Measurements from ENCODE around the gene KLF9. TPM values are rescaled to one million over a fixed set of nuclear protein-coding genes. Genes with fewer than 3 reads are reported as not detected.
A peak's percentile ranks its signal among the peaks of the same experiment; 100 is the strongest.

KLF9 gene
- total RNA-seq (2014; rRNA removed; shearing (Covaris generic); ENCODE audit: low replicate concordance), result 0.04 TPM in 1 of 2 replicates, not detected in the other

DNA sequence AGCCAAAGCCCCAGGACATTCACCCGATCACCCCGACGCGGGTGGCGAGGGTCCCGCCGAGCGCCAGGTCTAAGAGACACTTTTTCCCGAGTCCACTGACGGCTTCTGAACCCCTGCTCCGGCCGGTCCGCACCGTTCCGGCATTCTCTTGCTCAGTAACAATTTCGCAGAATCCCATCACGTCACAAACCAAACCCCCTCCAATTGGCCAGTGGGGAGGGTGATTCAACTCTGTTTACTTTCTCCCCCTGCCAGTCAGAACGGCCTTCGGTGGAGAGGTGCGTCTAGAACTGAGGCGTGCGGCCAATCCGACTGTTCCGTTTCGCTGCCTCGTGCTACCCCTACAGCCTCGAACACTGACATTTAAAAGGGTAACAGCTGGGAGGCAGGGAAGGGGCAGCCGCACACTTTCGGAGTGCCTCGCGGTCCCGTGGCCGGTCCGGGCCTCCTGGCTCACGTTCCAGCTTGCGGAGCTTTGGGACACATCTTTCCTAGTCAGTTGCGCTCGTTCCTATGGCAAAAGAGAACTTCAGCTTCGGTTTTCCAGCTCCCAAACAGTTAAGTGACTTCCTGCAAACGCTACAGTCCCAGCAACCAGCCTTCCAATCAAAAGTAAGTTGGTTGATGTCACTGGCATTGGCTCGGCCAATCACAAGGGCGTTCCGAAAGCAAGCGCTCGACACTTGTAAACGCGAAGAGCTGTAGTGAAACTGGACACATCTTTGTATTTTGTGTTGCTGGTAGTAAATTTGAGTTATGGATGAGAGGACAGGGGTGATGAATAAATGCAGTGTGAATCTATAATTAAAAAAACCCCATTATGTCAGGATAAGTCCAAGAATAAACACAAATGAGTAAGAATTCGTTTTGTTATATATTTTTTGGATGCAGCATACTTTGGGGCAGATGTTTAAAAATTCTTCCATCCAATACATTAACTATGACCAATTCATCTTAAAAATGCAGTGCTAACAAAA, at the start of gene KLF9:
TSS of gene KLF9 (minus strand) at position 859 of the 977 bp plus-strand sequence. CDS start 1,294 bp downstream, outside the sequence.
- no peaks in the 10 kb centered on the region for H4K20me1 ChIP-seq (ENCODE audit: insufficient read depth, low read depth, low read length)
- peak within 1 kb of the TSS; percentile 48; the same call in 1 of the 2 replicates for H3K4me3 ChIP-seq (ENCODE audit: low read length)
- H3K36me3 ChIP-seq (ENCODE audit: insufficient read depth, low read length), result no peaks in the 10 kb centered on the region
- H3K4me2 ChIP-seq (ENCODE audit: low read depth, low read length, poor library complexity, severe bottlenecking), result peak within 1 kb of the TSS; percentile 38
- DNase-seq, result peak; percentile 80
- H3K9me3 ChIP-seq (ENCODE audit: low read length), result no peaks in the 10 kb centered on the region
- peak within 1 kb of the TSS; percentile 39 for H3K9ac ChIP-seq (ENCODE audit: low read length)
- H2AFZ ChIP-seq (ENCODE audit: low read length), result peak within 1 kb of the TSS; percentile 65; the same call in 1 of the 2 replicates
- no peaks in the 10 kb centered on the region for H3K79me2 ChIP-seq (ENCODE audit: low read length)
- H3K27ac ChIP-seq (ENCODE audit: low read length), result no peak within 1 kb of the TSS
- no peaks in the 10 kb centered on the region for H3K27me3 ChIP-seq (ENCODE audit: low read length)
- H3K4me1 ChIP-seq (ENCODE audit: low read length), result peaks cover 16% of the 10 kb centered on the region
- no peaks in the 10 kb centered on the region for H3K9me2 ChIP-seq (replicated peaks; ENCODE audit: insufficient read depth, low read length)

DNA sequence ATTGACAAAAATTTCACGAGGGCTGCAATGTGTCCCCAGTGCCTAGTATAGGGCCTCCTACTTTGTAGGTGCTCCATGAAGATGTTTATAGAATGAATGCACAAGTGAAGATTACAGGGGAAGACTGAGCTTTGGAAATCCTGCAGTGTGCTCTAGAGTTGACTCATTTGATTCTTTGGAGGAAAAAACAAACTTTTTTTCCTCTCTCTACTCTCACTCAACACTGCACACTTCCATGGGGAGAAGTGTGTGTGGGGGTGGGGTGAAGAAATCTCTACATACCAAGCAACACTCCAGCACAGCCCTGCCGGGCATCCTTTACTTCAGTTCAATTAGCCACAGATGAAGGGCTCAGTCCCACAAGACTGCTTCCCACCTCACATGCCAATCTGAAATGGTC, 49.4 kb upstream of the KLF9 start:
- Histone ChIP-seq H3K27ac (ENCODE audit: low read length) (no peak overlapping the region), H3K4me2 (ENCODE audit: low read depth, low read length, poor library complexity, severe bottlenecking) (no peak overlapping the region), H3K4me1 (ENCODE audit: low read length) (no peaks in the 10 kb centered on the region), H3K36me3 (ENCODE audit: insufficient read depth, low read length) (no peaks in the 10 kb centered on the region), H3K9me2 (replicated peaks; ENCODE audit: insufficient read depth, low read length) (no peaks in the 10 kb centered on the region), H4K20me1 (ENCODE audit: insufficient read depth, low read depth, low read length) (no peaks in the 10 kb centered on the region), H3K27me3 (ENCODE audit: low read length) (no peaks in the 10 kb centered on the region), H3K9ac (ENCODE audit: low read length) (no peak overlapping the region), H2AFZ (ENCODE audit: low read length) (no peak overlapping the region), H3K9me3 (ENCODE audit: low read length) (no peaks in the 10 kb centered on the region), H3K4me3 (ENCODE audit: low read length) (no peak overlapping the region), H3K79me2 (ENCODE audit: low read length) (no peaks in the 10 kb centered on the region)
- no peak for DNase-seq

GRCh38 chr9:70462300-70462699, 47.8 kb upstream of the KLF9 start:
- no peaks in the 10 kb centered on the region for H3K27me3 ChIP-seq (ENCODE audit: low read length)
- H3K9me2 ChIP-seq (replicated peaks; ENCODE audit: insufficient read depth, low read length), result no peaks in the 10 kb centered on the region
- no peak overlapping the region for H3K9ac ChIP-seq (ENCODE audit: low read length)
- H4K20me1 ChIP-seq (ENCODE audit: insufficient read depth, low read depth, low read length), result no peaks in the 10 kb centered on the region
- no peak for DNase-seq
- H3K79me2 ChIP-seq (ENCODE audit: low read length), result no peaks in the 10 kb centered on the region
- no peak overlapping the region for H3K4me3 ChIP-seq (ENCODE audit: low read length)
- H2AFZ ChIP-seq (ENCODE audit: low read length), result no peak overlapping the region
- no peaks in the 10 kb centered on the region for H3K9me3 ChIP-seq (ENCODE audit: low read length)
- no peaks in the 10 kb centered on the region for H3K4me1 ChIP-seq (ENCODE audit: low read length)
- H3K27ac ChIP-seq (ENCODE audit: low read length), result no peak overlapping the region
- H3K4me2 ChIP-seq (ENCODE audit: low read depth, low read length, poor library complexity, severe bottlenecking), result no peak overlapping the region
- no peaks in the 10 kb centered on the region for H3K36me3 ChIP-seq (ENCODE audit: insufficient read depth, low read length)

DNA sequence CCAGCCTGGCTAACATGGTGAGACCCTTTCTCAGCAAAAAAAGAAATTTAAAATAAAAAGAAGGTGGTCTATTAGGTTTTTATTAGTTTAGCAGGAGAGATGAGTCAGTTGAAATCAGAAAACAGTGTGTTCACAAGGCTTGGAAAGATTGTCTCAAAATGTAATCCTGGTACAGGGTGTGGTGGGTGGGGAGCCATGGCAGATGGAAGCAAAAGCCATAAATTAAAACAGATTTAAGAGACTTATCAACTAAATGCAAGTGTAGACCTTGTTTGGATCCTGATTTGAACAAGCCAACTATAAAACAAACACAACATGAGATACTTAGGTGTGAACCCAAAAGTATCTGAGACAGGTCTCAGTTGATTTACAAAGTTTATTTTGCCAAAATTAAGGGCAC, 42.8 kb upstream of the KLF9 start:
- H2AFZ ChIP-seq (ENCODE audit: low read length), result no peak overlapping the region
- H4K20me1 ChIP-seq (ENCODE audit: insufficient read depth, low read depth, low read length), result no peaks in the 10 kb centered on the region
- no peak overlapping the region for H3K4me3 ChIP-seq (ENCODE audit: low read length)
- H3K9me2 ChIP-seq (replicated peaks; ENCODE audit: insufficient read depth, low read length), result no peaks in the 10 kb centered on the region
- no peaks in the 10 kb centered on the region for H3K4me1 ChIP-seq (ENCODE audit: low read length)
- no peak overlapping the region for H3K9ac ChIP-seq (ENCODE audit: low read length)
- H3K4me2 ChIP-seq (ENCODE audit: low read depth, low read length, poor library complexity, severe bottlenecking), result no peak overlapping the region
- DNase-seq, result no peak
- no peaks in the 10 kb centered on the region for H3K79me2 ChIP-seq (ENCODE audit: low read length)
- H3K9me3 ChIP-seq (ENCODE audit: low read length), result no peaks in the 10 kb centered on the region
- no peaks in the 10 kb centered on the region for H3K36me3 ChIP-seq (ENCODE audit: insufficient read depth, low read length)
- H3K27me3 ChIP-seq (ENCODE audit: low read length), result 0 out of 2 replicates have a peak, but pooled peaks cover 2% of the 10 kb centered on the region
- no peak overlapping the region for H3K27ac ChIP-seq (ENCODE audit: low read length)

- H3K4me1 ChIP-seq (ENCODE audit: low read length), result no peaks in the 10 kb centered on the region
- no peaks in the 10 kb centered on the region for H3K79me2 ChIP-seq (ENCODE audit: low read length)
- no peak overlapping the region for H3K9ac ChIP-seq (ENCODE audit: low read length)
- no peak overlapping the region for H3K27ac ChIP-seq (ENCODE audit: low read length)
- H3K27me3 ChIP-seq (ENCODE audit: low read length), result 0 out of 2 replicates have a peak, but pooled peaks cover 2% of the 10 kb centered on the region
- H3K4me2 ChIP-seq (ENCODE audit: low read depth, low read length, poor library complexity, severe bottlenecking), result no peak overlapping the region
- no peaks in the 10 kb centered on the region for H4K20me1 ChIP-seq (ENCODE audit: insufficient read depth, low read depth, low read length)
- H2AFZ ChIP-seq (ENCODE audit: low read length), result no peak overlapping the region
- no peaks in the 10 kb centered on the region for H3K9me2 ChIP-seq (replicated peaks; ENCODE audit: insufficient read depth, low read length)
- H3K4me3 ChIP-seq (ENCODE audit: low read length), result no peak overlapping the region
- no peak for DNase-seq
- no peaks in the 10 kb centered on the region for H3K9me3 ChIP-seq (ENCODE audit: low read length)
- no peaks in the 10 kb centered on the region for H3K36me3 ChIP-seq (ENCODE audit: insufficient read depth, low read length)
Observed at GRCh38 chr9:70455993-70456704, 41.7 kb upstream of the KLF9 start.

DNA sequence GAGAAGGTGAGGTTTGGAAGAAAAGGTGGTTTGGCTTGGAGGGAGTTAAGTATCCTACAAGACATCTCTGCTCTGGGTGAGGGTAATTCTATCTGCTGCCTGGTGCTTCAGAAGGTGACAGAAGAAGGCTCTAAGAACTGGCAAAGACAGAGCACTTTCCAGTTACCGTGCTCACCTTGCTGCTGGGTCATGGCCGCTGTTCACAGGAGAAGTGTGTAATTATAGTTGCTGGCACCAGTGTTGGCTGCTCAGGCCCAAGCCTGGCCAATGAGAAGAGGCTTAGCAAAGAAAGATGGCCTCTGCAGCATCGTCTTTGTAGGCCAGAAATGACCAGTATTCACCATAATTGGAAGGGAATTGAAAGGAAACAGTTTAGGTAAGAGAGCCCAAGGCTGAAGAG, 37.9 kb upstream of the KLF9 start:
- DNase-seq, result no peak
- H3K36me3 ChIP-seq (ENCODE audit: insufficient read depth, low read length), result no peaks in the 10 kb centered on the region
- no peak overlapping the region for H3K4me3 ChIP-seq (ENCODE audit: low read length)
- no peak overlapping the region for H3K9ac ChIP-seq (ENCODE audit: low read length)
- no peaks in the 10 kb centered on the region for H3K79me2 ChIP-seq (ENCODE audit: low read length)
- no peak overlapping the region for H3K27ac ChIP-seq (ENCODE audit: low read length)
- H3K27me3 ChIP-seq (ENCODE audit: low read length), result 0 out of 2 replicates have a peak, but pooled peaks cover 2% of the 10 kb centered on the region
- H4K20me1 ChIP-seq (ENCODE audit: insufficient read depth, low read depth, low read length), result no peaks in the 10 kb centered on the region
- H2AFZ ChIP-seq (ENCODE audit: low read length), result no peak overlapping the region
- no peaks in the 10 kb centered on the region for H3K4me1 ChIP-seq (ENCODE audit: low read length)
- H3K9me2 ChIP-seq (replicated peaks; ENCODE audit: insufficient read depth, low read length), result no peaks in the 10 kb centered on the region
- H3K9me3 ChIP-seq (ENCODE audit: low read length), result no peaks in the 10 kb centered on the region
- no peak overlapping the region for H3K4me2 ChIP-seq (ENCODE audit: low read depth, low read length, poor library complexity, severe bottlenecking)

- Histone ChIP-seq H3K4me3 (ENCODE audit: low read length) (no peak overlapping the region), H3K9me3 (ENCODE audit: low read length) (no peaks in the 10 kb centered on the region), H3K36me3 (ENCODE audit: insufficient read depth, low read length) (no peaks in the 10 kb centered on the region), H3K4me2 (ENCODE audit: low read depth, low read length, poor library complexity, severe bottlenecking) (no peak overlapping the region), H2AFZ (ENCODE audit: low read length) (no peak overlapping the region), H3K27ac (ENCODE audit: low read length) (no peak overlapping the region), H3K27me3 (ENCODE audit: low read length) (0 out of 2 replicates have a peak, but pooled peaks cover 2% of the 10 kb centered on the region), H3K79me2 (ENCODE audit: low read length) (no peaks in the 10 kb centered on the region), H3K9me2 (replicated peaks; ENCODE audit: insufficient read depth, low read length) (no peaks in the 10 kb centered on the region), H3K9ac (ENCODE audit: low read length) (no peak overlapping the region), H4K20me1 (ENCODE audit: insufficient read depth, low read depth, low read length) (no peaks in the 10 kb centered on the region), H3K4me1 (ENCODE audit: low read length) (no peaks in the 10 kb centered on the region)
- DNase-seq, result no peak
Observed at GRCh38 chr9:70451765-70452164, 37.3 kb upstream of the KLF9 start.

DNA sequence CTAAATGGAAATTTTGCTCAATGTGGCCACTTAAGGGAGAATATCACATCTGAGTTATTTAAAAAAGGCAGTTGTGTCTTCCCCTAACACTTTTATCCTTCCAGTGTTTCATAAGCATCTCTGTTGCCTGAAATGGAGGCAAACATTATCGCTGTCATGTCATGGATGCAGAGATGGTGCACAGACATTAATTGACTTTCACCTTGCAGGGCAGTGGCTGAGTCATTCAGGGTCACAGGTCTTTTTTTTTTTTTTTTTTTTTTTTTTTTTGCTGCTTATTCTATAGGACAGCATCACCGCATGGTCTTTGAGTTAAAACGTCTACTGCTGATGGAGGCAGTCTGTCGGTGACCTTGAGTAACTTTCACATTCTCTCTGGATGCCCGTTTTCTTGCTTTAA, 36.3 kb upstream of the KLF9 start:
- no peak overlapping the region for H3K4me2 ChIP-seq (ENCODE audit: low read depth, low read length, poor library complexity, severe bottlenecking)
- no peaks in the 10 kb centered on the region for H4K20me1 ChIP-seq (ENCODE audit: insufficient read depth, low read depth, low read length)
- H3K36me3 ChIP-seq (ENCODE audit: insufficient read depth, low read length), result no peaks in the 10 kb centered on the region
- H3K9me3 ChIP-seq (ENCODE audit: low read length), result no peaks in the 10 kb centered on the region
- no peak overlapping the region for H3K27ac ChIP-seq (ENCODE audit: low read length)
- no peak for DNase-seq
- no peak overlapping the region for H2AFZ ChIP-seq (ENCODE audit: low read length)
- no peak overlapping the region for H3K4me3 ChIP-seq (ENCODE audit: low read length)
- no peaks in the 10 kb centered on the region for H3K4me1 ChIP-seq (ENCODE audit: low read length)
- no peaks in the 10 kb centered on the region for H3K9me2 ChIP-seq (replicated peaks; ENCODE audit: insufficient read depth, low read length)
- no peak overlapping the region for H3K9ac ChIP-seq (ENCODE audit: low read length)
- H3K79me2 ChIP-seq (ENCODE audit: low read length), result no peaks in the 10 kb centered on the region
- no peaks in the 10 kb centered on the region for H3K27me3 ChIP-seq (ENCODE audit: low read length)
